PC-3 (cell line): ENCODE results near the gene PAM16. TPM values are rescaled to one million over a fixed set of nuclear protein-coding genes. Genes with fewer than 3 reads are reported as not detected.

ENCODE experiments used
- ATAC-seq: fragments of 200-7000 bp; cut with Tn5 transposase; 2 replicates; pipeline ENCODE4 v1.9.1; 2020; ENCODE audit warnings: mild to moderate bottlenecking, moderate library complexity
- BruUV-seq: library from RNA; stranded (reverse); fragments of 400-500 nt; replicated peaks from 2 replicates; lab custom pipeline; 2021; lab: Mats Ljungman, UMichigan
- CTCF ChIA-PET: fragments of 300-600 bp; sonication (Branson Sonifier 250); formaldehyde crosslinking; loops from one replicate; lab custom pipeline; 2022; ENCODE audit warnings: antibody characterized with exemption; lab: Charles Lee
- POLR2A ChIA-PET: fragments of 300-600 bp; sonication (Branson Sonifier 250); formaldehyde crosslinking; loops from one replicate; lab custom pipeline; 2022; ENCODE audit warnings: antibody characterized with exemption; ENCODE audit not compliant: unreplicated experiment; lab: Charles Lee
- DNase-seq: peaks from one replicate; pipeline ENCODE4 v3.0.0-alpha.2; 2015
- H2AFZ ChIP-seq: fragments of 300-600 bp; sonication (generic); 2 replicates; pipeline ENCODE4 v1.6.0; 2016; ENCODE audit warnings: antibody characterized with exemption, low read length
- H3F3A ChIP-seq: fragments of 300-600 bp; sonication (generic); one replicate; pipeline ENCODE4 v1.6.0; 2017; ENCODE audit warnings: antibody characterized with exemption, low read length, control low read depth, mild to moderate bottlenecking; ENCODE audit not compliant: unreplicated experiment
- H3K27ac ChIP-seq: fragments of 300-600 bp; sonication (generic); 2 replicates; pipeline ENCODE4 v1.5.1; 2016; ENCODE audit warnings: mild to moderate bottlenecking, low read length
- H3K27me3 ChIP-seq: fragments of 300-600 bp; sonication (generic); 2 replicates; pipeline ENCODE4 v1.6.1; 2016; ENCODE audit warnings: low read length, mixed read lengths
- H3K36me3 ChIP-seq: fragments of 300-600 bp; sonication (generic); 2 replicates; pipeline ENCODE4 v1.6.1; 2016; ENCODE audit warnings: low read depth, mixed run types, low read length, mixed read lengths
- H3K4me1 ChIP-seq: fragments of 300-600 bp; sonication (generic); 2 replicates; pipeline ENCODE4 v1.5.1; 2016; ENCODE audit warnings: low read length; ENCODE audit not compliant: insufficient read depth
- H3K4me2 ChIP-seq: fragments of 300-600 bp; sonication (generic); 2 replicates; pipeline ENCODE4 v1.6.0; 2016; ENCODE audit warnings: low read length
- H3K4me3 ChIP-seq: fragments of 300-600 bp; sonication (generic); 2 replicates; pipeline ENCODE4 v1.5.1; 2016; ENCODE audit warnings: mild to moderate bottlenecking, low read length, mixed read lengths
- H3K79me2 ChIP-seq: fragments of 300-600 bp; sonication (generic); 2 replicates; pipeline ENCODE4 v1.6.1; 2017; ENCODE audit warnings: low read length, mixed read lengths
- H3K9ac ChIP-seq: fragments of 300-600 bp; sonication (generic); 2 replicates; pipeline ENCODE4 v1.6.0; 2016; ENCODE audit warnings: mild to moderate bottlenecking, low read length
- H3K9me2 ChIP-seq: fragments of 300-600 bp; sonication (generic); replicated peaks from 2 replicates; pipeline ENCODE4 v1.6.1; 2016; ENCODE audit warnings: mixed run types, low read length, mixed read lengths
- H3K9me3 ChIP-seq: fragments of 300-600 bp; sonication (generic); 2 replicates; pipeline ENCODE4 v1.6.1; 2016; ENCODE audit warnings: low read length, mixed read lengths
- H4K20me1 ChIP-seq: fragments of 300-600 bp; sonication (generic); 2 replicates; pipeline ENCODE4 v1.6.1; 2016; ENCODE audit warnings: low read length, mixed read lengths
- CTCF ChIP-seq: fragments of 300-600 bp; sonication (generic); conservative IDR thresholded peaks from 2 replicates; pipeline ENCODE4 v1.5.1; 2017; ENCODE audit warnings: antibody characterized with exemption, low read depth, mild to moderate bottlenecking, low read length
- EZH2 ChIP-seq: fragments of 300-600 bp; sonication (generic); IDR thresholded peaks from one replicate; pipeline ENCODE4 v1.6.1; 2017; ENCODE audit warnings: antibody characterized with exemption, mild to moderate bottlenecking, low read length; ENCODE audit not compliant: unreplicated experiment
- EZH2phosphoT487 ChIP-seq: fragments of 300-600 bp; sonication (generic); IDR thresholded peaks from 2 replicates; pipeline ENCODE4 v1.6.1; 2018; ENCODE audit warnings: mild to moderate bottlenecking, antibody characterized with exemption, low read length, borderline replicate concordance
- intact Hi-C: fragments of 100-400 bp; cut with micrococcal nuclease; formaldehyde crosslinking; loops from 2 replicates; pipeline ENCODE4 v1.9.0; 2023
- total RNA-seq: library from RNA; depleted of rRNA; stranded (reverse); fragments of >200 nt; gene quantifications from 2 replicates; pipeline ENCODE4 v1.2.3, GENCODE V29; 2014

Gene PAM16
- total RNA-seq, 1 experiment from 2014 or later: 95.5 TPM

GRCh38 chr16:4370570-4371356, 19.6 kb upstream of the PAM16 start:
- H3K27me3 ChIP-seq: no peaks in the 10 kb centered on the region
- peaks cover 68% of the 10 kb centered on the region for H3K4me1 ChIP-seq
- peaks cover 9% of the 10 kb centered on the region; the same call in 1 of the 2 replicates for H4K20me1 ChIP-seq
- peak overlapping the region; percentile 100; the same call in 1 of the 2 replicates for H3K4me2 ChIP-seq
- TF ChIP-seq EZH2phosphoT487 (no peak), CTCF (no peak), EZH2 (no peak)
- intact Hi-C loops: no loop called here
- H3K9me3 ChIP-seq: no peaks in the 10 kb centered on the region
- ChIA-PET POLR2A (interaction anchor here (0.6 kb wide), 1 partner anchor 82 kb away, joined by 4 read pairs; no protein-coding TSS in a partner anchor), CTCF (no interaction called here)
- H3K9me2 ChIP-seq: no peaks in the 10 kb centered on the region
- DNase-seq (no peak), ATAC-seq (no peak)
- no peak overlapping the region for H2AFZ ChIP-seq
- H3K4me3 ChIP-seq: no peak overlapping the region
- H3F3A ChIP-seq: no peaks in the 10 kb centered on the region
- no peak overlapping the region for H3K9ac ChIP-seq
- peaks cover 17% of the 10 kb centered on the region for H3K79me2 ChIP-seq
- H3K27ac ChIP-seq: no peak overlapping the region
- no peaks in the 10 kb centered on the region for H3K36me3 ChIP-seq
- no TSS peak for BruUV-seq

- TF ChIP-seq EZH2 (no peak), CTCF (no peak), EZH2phosphoT487 (no peak)
- POLR2A ChIA-PET: no interaction called here
- CTCF ChIA-PET: no interaction called here
These were observed 19.0 kb upstream of the PAM16 start for GRCh38 chr16:4370151-4370550.

More at GRCh38 chr16:4370151-4370550, 19.0 kb upstream of the PAM16 start:
- Histone ChIP-seq H3K4me2 (no peak overlapping the region), H3K27ac (no peak overlapping the region), H3K36me3 (no peaks in the 10 kb centered on the region), H4K20me1 (peaks cover 9% of the 10 kb centered on the region; the same call in 1 of the 2 replicates), H3K9me2 (no peaks in the 10 kb centered on the region), H3K9me3 (no peaks in the 10 kb centered on the region), H3K4me3 (no peak overlapping the region), H3K27me3 (no peaks in the 10 kb centered on the region), H3K9ac (no peak overlapping the region), H3K79me2 (peaks cover 16% of the 10 kb centered on the region), H3K4me1 (peaks cover 61% of the 10 kb centered on the region), H2AFZ (no peak overlapping the region), H3F3A (no peaks in the 10 kb centered on the region)
- intact Hi-C loops: no loop called here
- ATAC-seq (no peak), DNase-seq (no peak)
- BruUV-seq: no TSS peak
